GM12878 (cell line): Measurements from ENCODE around the gene THSD4. TPM values are rescaled to one million over a fixed set of nuclear protein-coding genes. Genes with fewer than 3 reads are reported as not detected.

Experiments
- ATAC-seq: fragments of 200-7000 bp; cut with Tn5 transposase; 3 replicates; pipeline ENCODE4 v1.9.1; 2020; ENCODE audit warnings: mild to moderate bottlenecking, moderate library complexity
- BruUV-seq: library from RNA; stranded (reverse); fragments of 400-500 nt; replicated peaks from 2 replicates; lab custom pipeline; 2021; lab: Mats Ljungman, UMichigan
- CTCF ChIA-PET: fragments of 300-600 bp; sonication (Branson Sonifier 250); formaldehyde crosslinking; extraction: SDS; loops from one replicate; lab custom pipeline; 2021; ENCODE audit warnings: inconsistent platforms; lab: Yijun Ruan, JAX
- POLR2A ChIA-PET: fragments of 350-600 bp; formaldehyde crosslinking; extraction: SDS; loops from one replicate; lab custom pipeline; 2021; ENCODE audit warnings: inconsistent platforms; lab: Charles Lee
- RAD21 ChIA-PET: fragments of 300-600 bp; sonication (Branson Sonifier 250); formaldehyde crosslinking; loops from one replicate; lab custom pipeline; 2023; ENCODE audit warnings: antibody characterized with exemption; ENCODE audit not compliant: unreplicated experiment; lab: Charles Lee
- SMC1A ChIA-PET: fragments of 300-600 bp; sonication (Branson Sonifier 250); formaldehyde crosslinking; loops from one replicate; lab custom pipeline; 2023; ENCODE audit not compliant: unreplicated experiment, uncharacterized antibody; lab: Charles Lee
- DNase-seq: peaks from one replicate; pipeline ENCODE4 v3.0.0-alpha.2; 2011; ENCODE audit warnings: low read depth, low spot score
- FAIRE-seq: peaks from 3 replicates; lab custom pipeline; 2011; peaks lifted over from hg19 to GRCh38; lab: Jason Lieb, UNC
- H2AFZ ChIP-seq: 2 replicates; pipeline ENCODE4 v1.6.0; 2011; ENCODE audit warnings: low read depth, low read length, control low read depth; ENCODE audit not compliant: control insufficient read depth
- H3K27ac ChIP-seq: 2 replicates; pipeline ENCODE4 v1.5.1; 2011; ENCODE audit warnings: control low read depth; ENCODE audit not compliant: control insufficient read depth, insufficient read depth
- H3K27me3 ChIP-seq, 2 experiments: replicated peaks in 1 of 2; 2 replicates each; pipeline versions ENCODE4 v1.6.0 to v1.6.1; 2011; ENCODE audit warnings: low read length in 1 of 2; ENCODE audit not compliant: control insufficient read depth in 2 of 2, insufficient read depth in 2 of 2
- H3K36me3 ChIP-seq, 2 experiments: 2 replicates each; pipeline ENCODE4 v1.5.1; 2011; ENCODE audit warnings: low read length in 1 of 2; ENCODE audit not compliant: control insufficient read depth in 2 of 2, insufficient read depth in 2 of 2
- H3K4me1 ChIP-seq: 2 replicates; pipeline ENCODE4 v1.6.1; 2011; ENCODE audit warnings: mild to moderate bottlenecking, low read length, moderate library complexity, mixed read lengths; ENCODE audit not compliant: control insufficient read depth, insufficient read depth
- H3K4me2 ChIP-seq: 2 replicates; pipeline ENCODE4 v1.6.0; 2011; ENCODE audit warnings: control low read depth; ENCODE audit not compliant: control insufficient read depth, insufficient read depth
- H3K4me3 ChIP-seq: fragments of 200-600 bp; sonication (generic); 2 replicates; pipeline ENCODE4 v1.5.1; 2016
- H3K79me2 ChIP-seq: 2 replicates; pipeline ENCODE4 v1.6.0; 2011; ENCODE audit warnings: low read length; ENCODE audit not compliant: control insufficient read depth, insufficient read depth
- H3K9ac ChIP-seq: 2 replicates; pipeline ENCODE4 v1.8.0; 2011; ENCODE audit warnings: low read length, control low read depth, mixed read lengths; ENCODE audit not compliant: control insufficient read depth, insufficient read depth
- H3K9me3 ChIP-seq: replicated peaks from 3 replicates; pipeline ENCODE4 v1.5.1; 2011; ENCODE audit warnings: mild to moderate bottlenecking, low read length; ENCODE audit not compliant: control insufficient read depth, insufficient read depth
- H4K20me1 ChIP-seq: 2 replicates; pipeline ENCODE4 v1.6.0; 2011; ENCODE audit not compliant: control insufficient read depth, insufficient read depth
- BACH1 ChIP-seq: fragments of 450-650 bp; IDR thresholded peaks from 2 replicates; pipeline ENCODE4 v1.6.1; 2017; ENCODE audit warnings: mild to moderate bottlenecking, borderline replicate concordance
- CBFB ChIP-seq: IDR thresholded peaks from 2 replicates; pipeline ENCODE4 v1.6.1; 2016; ENCODE audit warnings: antibody characterized with exemption, low read depth
- E2F4 ChIP-seq: IDR thresholded peaks from 2 replicates; pipeline ENCODE4 v1.6.1; 2012; ENCODE audit warnings: low read depth, low read length, improper control_type of control experiment
- HDAC2 ChIP-seq: fragments of 200-600 bp; sonication (generic); IDR thresholded peaks from 2 replicates; pipeline ENCODE4 v1.6.1; 2017
- HDAC6 ChIP-seq: fragments of 200-600 bp; sonication (generic); IDR thresholded peaks from one replicate; pipeline ENCODE4 v1.8.0; 2017; ENCODE audit warnings: antibody characterized with exemption; ENCODE audit not compliant: unreplicated experiment
- MYB ChIP-seq: fragments of 150-350 bp; IDR thresholded peaks from 2 replicates; pipeline ENCODE4 v1.6.1; 2014; ENCODE audit warnings: mild to moderate bottlenecking, low read depth, low read length, borderline replicate concordance
- NFYA ChIP-seq: IDR thresholded peaks from 2 replicates; pipeline ENCODE4 v1.6.1; 2011; ENCODE audit warnings: low read depth, mild to moderate bottlenecking, low read length, improper control_type of control experiment, borderline replicate concordance
- POLR2AphosphoS2 ChIP-seq: IDR thresholded peaks from 2 replicates; pipeline ENCODE4 v1.6.1; 2011; ENCODE audit warnings: low read depth, mild to moderate bottlenecking, low read length, improper control_type of control experiment, moderate library complexity
- SMAD1 ChIP-seq: fragments of 450-650 bp; IDR thresholded peaks from 2 replicates; pipeline ENCODE4 v1.6.1; 2018; ENCODE audit warnings: mild to moderate bottlenecking, low read depth; ENCODE audit not compliant: partially characterized antibody
- ZBTB11 ChIP-seq: fragments of 450-650 bp; formaldehyde crosslinking; IDR thresholded peaks from 2 replicates; pipeline ENCODE4 v1.5.0; 2022; ENCODE audit warnings: mild to moderate bottlenecking, missing genetic modification characterization
- ZNF207 ChIP-seq: fragments of 450-650 bp; IDR thresholded peaks from 2 replicates; pipeline ENCODE4 v1.6.1; 2014; ENCODE audit warnings: antibody characterized with exemption, mild to moderate bottlenecking, borderline replicate concordance
- ZSCAN29 ChIP-seq: fragments of 450-650 bp; IDR thresholded peaks from 2 replicates; pipeline ENCODE4 v1.6.1; 2017; ENCODE audit warnings: mild to moderate bottlenecking, moderate library complexity
- WGBS: methylation state at CpG from one replicate; pipeline ENCODE4 v1.1.6; 2016; ENCODE audit warnings: low lambda C conversion rate; ENCODE audit not compliant: insufficient replicate concordance, insufficient coverage; ENCODE audit errors: missing lambda C conversion rate; 5-methylcytosine and 5-hydroxymethylcytosine counted together
- in situ Hi-C: fragments of 300-500 bp; cut with MboI; formaldehyde crosslinking; loops from 9 replicates; pipeline ENCODE4 v1.14.3; 2018; ENCODE audit warnings: mixed read lengths
- intact Hi-C: fragments of 100-400 bp; cut with micrococcal nuclease; formaldehyde crosslinking; loops from one replicate; pipeline ENCODE4 v1.14.2; 2022; ENCODE audit not compliant: unreplicated experiment
- polyA plus RNA-seq, 11 experiments: library from polyadenylated mRNA; depleted of rRNA in 4 of 11; unstranded in 6 of 11; stranded (reverse) in 5 of 11; fragments of >200 nt; fragmentation: Nextera tagmentation in 4 of 11; fragmentation: Illumina TruSeq in 1 of 11; extraction: Ambion mirVana in 4 of 11; extraction: Trizol in 1 of 11; gene quantifications; 1 replicate in 1 of 11; 2 replicates in 10 of 11; pipeline versions ENCODE4 v1.2.1 to v1.2.3, GENCODE V29; 2011 to 2016; ENCODE audit warnings: inconsistent platforms in 2 of 11, missing spikeins in 2 of 11, low read depth in 1 of 11
- total RNA-seq, 4 experiments: library from RNA; depleted of rRNA in 3 of 4; stranded (reverse); fragments of >200 nt in 3 of 4; fragmentation: Illumina TruSeq in 1 of 4; extraction: Trizol in 1 of 4; gene quantifications; 2 replicates each; pipeline versions ENCODE4 v1.2.1 to v1.2.3, GENCODE V29; 2013 to 2021

Gene THSD4
- total and polyA plus RNA-seq, 10 of the 15 experiments (the other 5 are each of a cell fraction or from before 2014, with no cell fraction given), result 0.04 to 0.13 (median 0.05) TPM; not detected in 7

GRCh38 chr15:71387810-71388209 lies 272.5 kb downstream of the THSD4 start:
- no peaks in the 10 kb centered on the region for H3K36me3 ChIP-seq
- no TSS peak for BruUV-seq
- H3K4me1 ChIP-seq, result no peaks in the 10 kb centered on the region
- DNase-seq, result no peak
- H3K4me3 ChIP-seq, result no peak overlapping the region
- no peak for FAIRE-seq
- no peak for TF ChIP-seq SMAD1
- no peak for TF ChIP-seq NFYA
- no peaks in the 10 kb centered on the region for H3K79me2 ChIP-seq
- no peak for ATAC-seq
- H2AFZ ChIP-seq, result no peak overlapping the region
- no peaks in the 10 kb centered on the region; a peak in 1 of 4 replicates for H3K27me3 ChIP-seq
- no peak overlapping the region for H3K27ac ChIP-seq
- no peak overlapping the region for H3K9ac ChIP-seq
- RAD21 ChIA-PET, result no interaction called here
- CTCF ChIA-PET, result interaction anchor here (1.6 kb wide), 1 partner anchor 48 kb away, joined by 3 read pairs; no protein-coding TSS in a partner anchor
- WGBS, result 0% methylated on average over 1 of the region's 1 CpG
- no peaks in the 10 kb centered on the region for H4K20me1 ChIP-seq
- POLR2A ChIA-PET, result no interaction called here
- H3K9me3 ChIP-seq, result no peaks in the 10 kb centered on the region; the same call in 2 of the 3 replicates
- intact Hi-C loops, result loop anchor here (5.0 kb wide), 1 partner anchor 54 kb away; no protein-coding TSS in a partner anchor
- SMC1A ChIA-PET, result interaction anchor here (2.5 kb wide), 1 partner anchor 56 kb away, joined by 7 read pairs; no protein-coding TSS in a partner anchor
- no peak overlapping the region for H3K4me2 ChIP-seq
- in situ Hi-C loops, result no loop called here

- ChIA-PET CTCF (no interaction called here), POLR2A (no interaction called here), RAD21 (no interaction called here), SMC1A (interaction anchor here (0.8 kb wide), 1 partner anchor 861 kb away, joined by 4 read pairs; no protein-coding TSS in a partner anchor)
- ATAC-seq, result no peak
- no peaks in the 10 kb centered on the region for H3K36me3 ChIP-seq
- 0% methylated on average over 2 of the region's 2 CpGs for WGBS
- no peak overlapping the region for H2AFZ ChIP-seq
- no peaks in the 10 kb centered on the region for H3K79me2 ChIP-seq
- in situ Hi-C loops, result no loop called here
- no peak for DNase-seq
- H3K4me1 ChIP-seq, result no peaks in the 10 kb centered on the region
- no peak overlapping the region for H3K4me3 ChIP-seq
- H3K27me3 ChIP-seq, result peaks cover 0 to 2% of the 10 kb centered on the region in 2 experiments; a peak in 1 of 4 replicates
- H3K4me2 ChIP-seq, result no peak overlapping the region
- no peaks in the 10 kb centered on the region for H4K20me1 ChIP-seq
- H3K9me3 ChIP-seq, result no peaks in the 10 kb centered on the region; the same call in 2 of the 3 replicates
- no peak for FAIRE-seq
- H3K9ac ChIP-seq, result no peak overlapping the region
- no peak overlapping the region for H3K27ac ChIP-seq
- intact Hi-C loops, result no loop called here
- BruUV-seq, result no TSS peak
- TF ChIP-seq HDAC6, result no peak
- TF ChIP-seq ZNF207, result no peak
- TF ChIP-seq E2F4, result no peak
- no peak for TF ChIP-seq HDAC2
- TF ChIP-seq ZBTB11 (CRISPR knock-in tag), result no peak
- no peak for TF ChIP-seq CBFB
- no peak for TF ChIP-seq BACH1
- TF ChIP-seq MYB, result no peak
- no peak for TF ChIP-seq ZSCAN29
- no peak for TF ChIP-seq POLR2AphosphoS2
These were observed 274.8 kb downstream of the THSD4 start for GRCh38 chr15:71390096-71390495.
